SK-N-MC (cell line): Measurements from ENCODE around the gene PPARA.

Experiments
- EZH2 ChIP-seq: fragments of 200-600 bp; sonication (generic); IDR thresholded peaks from one replicate; pipeline ENCODE4 v1.6.1; 2017; ENCODE audit warnings: antibody characterized with exemption
- POLR2AphosphoS5 ChIP-seq: IDR thresholded peaks from 2 replicates; pipeline ENCODE4 v1.6.1; 2012; ENCODE audit warnings: mild to moderate bottlenecking, low read depth, low read length, borderline replicate concordance

DNA sequence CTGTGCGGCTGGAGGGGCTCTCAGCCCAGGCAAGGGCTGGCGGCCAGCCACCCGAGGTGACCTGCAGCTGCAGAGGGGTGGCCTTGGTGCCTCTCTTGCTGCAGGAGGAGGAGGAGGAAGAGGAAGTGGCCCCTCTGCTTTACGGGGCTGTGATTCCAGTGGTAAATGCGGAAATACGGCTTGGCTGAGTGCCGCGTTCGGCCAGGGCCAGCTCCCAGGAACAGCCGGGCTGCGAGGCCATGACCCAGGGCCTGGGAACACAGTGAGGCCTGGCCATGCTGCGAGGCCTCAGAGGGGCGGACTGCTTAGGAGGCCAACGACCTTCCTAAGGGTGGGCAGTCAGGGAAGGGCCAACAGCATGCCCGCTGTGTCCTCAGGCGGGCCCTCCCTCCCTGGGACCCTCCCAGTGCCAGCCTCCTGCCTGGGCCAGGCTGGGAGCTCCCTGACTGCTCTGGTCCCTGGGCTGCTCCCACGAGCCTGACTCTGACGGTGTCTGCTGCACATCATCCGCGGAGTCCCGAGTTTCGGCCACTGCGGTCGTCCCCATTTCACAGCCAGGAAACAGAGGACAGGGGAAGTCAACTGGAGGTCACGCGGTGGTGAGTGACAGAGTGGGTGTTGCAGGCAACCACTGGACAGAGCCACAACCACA is 20.8 kb upstream of the PPARA start:
- TF ChIP-seq EZH2 (no peak), POLR2AphosphoS5 (no peak)
